Breast epithelium (tissue), 3 donors: Measurements from ENCODE around the gene ERO1B.

Experiments
- POLR2A ChIP-seq: fragments of 450-650 bp; IDR thresholded peaks from one replicate; pipeline ENCODE4 v1.6.1; 2016; ENCODE audit warnings: antibody characterized with exemption, mild to moderate bottlenecking, moderate library complexity
- POLR2AphosphoS5 ChIP-seq, 3 donors: sonication (generic); formaldehyde crosslinking; IDR thresholded peaks; one replicate each; pipeline ENCODE4 v1.6.1; 2017; ENCODE audit warnings: antibody characterized with exemption in 3 of 3

DNA sequence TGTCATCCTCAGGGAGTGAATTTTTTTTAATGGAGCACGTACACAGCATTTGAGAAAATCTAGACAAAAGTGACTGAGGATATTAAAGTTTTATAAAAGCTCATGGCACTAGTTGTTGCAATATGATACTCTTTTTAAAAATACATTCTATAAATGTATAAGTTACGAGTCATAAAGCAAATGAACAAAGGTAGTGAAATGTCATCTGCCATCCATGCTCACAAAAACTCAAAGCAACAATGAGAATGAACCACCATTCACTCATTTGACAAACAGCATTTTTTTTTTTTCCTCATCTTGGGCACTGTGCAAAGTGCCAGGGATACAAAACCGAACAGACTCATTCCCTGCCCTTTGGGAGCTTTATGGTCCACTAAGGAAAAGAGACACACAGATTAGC lies 100.7 kb downstream of the ERO1B start:
- TF ChIP-seq POLR2A: no peak
- TF ChIP-seq POLR2AphosphoS5 (IDR thresholded peaks at IDR 0.05): no peak
